WTC11 (cell line): ENCODE data around the gene KRTAP5-3. TPM values are rescaled to one million over a fixed set of nuclear protein-coding genes. Genes with fewer than 3 reads are reported as not detected.

ENCODE experiments used
- ATAC-seq: fragments of 200-7000 bp; cut with Tn5 transposase; 2 replicates; pipeline ENCODE4 v1.10.0; 2021; ENCODE audit warnings: mild to moderate bottlenecking, moderate library complexity
- CTCF ChIA-PET: fragments of 300-600 bp; sonication (Branson Sonifier 250); formaldehyde crosslinking; loops from one replicate; lab custom pipeline; 2021; ENCODE audit warnings: antibody characterized with exemption; lab: Charles Lee
- POLR2A ChIA-PET: fragments of 350-600 bp; sonication (Branson Sonifier 250); formaldehyde crosslinking; loops from one replicate; lab custom pipeline; 2021; ENCODE audit warnings: antibody characterized with exemption; lab: Charles Lee
- DNase-seq: peaks from one replicate; pipeline ENCODE4 v3.0.0; 2021; ENCODE audit warnings: low spot score
- H3K27ac Mint-ChIP-seq: 2 replicates; pipeline ENCODE4 v1.8.0; 2021; ENCODE audit warnings: mixed read lengths
- H3K27me3 Mint-ChIP-seq: 2 replicates; pipeline ENCODE4 v1.8.0; 2021; ENCODE audit warnings: low read depth, mild to moderate bottlenecking, moderate library complexity, mixed read lengths
- H3K36me3 Mint-ChIP-seq: 2 replicates; pipeline ENCODE4 v1.8.0; 2021; ENCODE audit warnings: mixed read lengths
- H3K4me1 Mint-ChIP-seq: 2 replicates; pipeline ENCODE4 v1.8.0; 2022; ENCODE audit warnings: mixed read lengths
- H3K4me3 Mint-ChIP-seq: 2 replicates; pipeline ENCODE4 v1.8.0; 2021; ENCODE audit warnings: mild to moderate bottlenecking, moderate library complexity, mixed read lengths
- H3K9me3 Mint-ChIP-seq: 2 replicates; pipeline ENCODE4 v1.8.0; 2021; ENCODE audit warnings: mixed read lengths
- CREB1 ChIP-seq: sonication (generic); formaldehyde crosslinking; IDR thresholded peaks from 2 replicates; pipeline ENCODE4 v1.8.0; 2023; ENCODE audit warnings: mild to moderate bottlenecking, missing genetic modification reagents
- FOXK1 ChIP-seq: sonication (generic); formaldehyde crosslinking; IDR thresholded peaks from 2 replicates; pipeline ENCODE4 v1.8.0; 2022; ENCODE audit warnings: mild to moderate bottlenecking, moderate library complexity, missing genetic modification reagents
- JAZF1 ChIP-seq: fragments of 250-450 bp; sonication (Bioruptor Pico); IDR thresholded peaks from 2 replicates; pipeline ENCODE4 v1.9.0; 2021; ENCODE audit warnings: moderate library complexity, mild to moderate bottlenecking, inconsistent platforms
- NFE2L1 ChIP-seq: sonication (generic); formaldehyde crosslinking; IDR thresholded peaks from 2 replicates; pipeline ENCODE4 v1.8.1; 2023; ENCODE audit warnings: missing genetic modification reagents
- NFYB ChIP-seq: sonication (generic); formaldehyde crosslinking; conservative IDR thresholded peaks from 2 replicates; pipeline ENCODE4 v1.8.0; 2022; ENCODE audit warnings: low read depth, missing genetic modification reagents
- PREB ChIP-seq: sonication (generic); formaldehyde crosslinking; IDR thresholded peaks from 2 replicates; pipeline ENCODE4 v1.8.1; 2022; ENCODE audit warnings: mild to moderate bottlenecking, missing genetic modification reagents, moderate library complexity, borderline replicate concordance
- RELA ChIP-seq: sonication (generic); formaldehyde crosslinking; IDR thresholded peaks from 2 replicates; pipeline ENCODE4 v1.8.1; 2022; ENCODE audit warnings: missing genetic modification reagents, mild to moderate bottlenecking, borderline replicate concordance
- SMAD3 ChIP-seq: sonication (generic); formaldehyde crosslinking; IDR thresholded peaks from 2 replicates; pipeline ENCODE4 v1.8.0; 2022; ENCODE audit warnings: missing genetic modification reagents, mild to moderate bottlenecking, borderline replicate concordance
- TCF7 ChIP-seq: sonication (generic); formaldehyde crosslinking; IDR thresholded peaks from 2 replicates; pipeline ENCODE4 v1.8.0; 2022; ENCODE audit warnings: mild to moderate bottlenecking, low read depth, missing genetic modification reagents, moderate library complexity
- TEAD1 ChIP-seq: sonication (generic); formaldehyde crosslinking; IDR thresholded peaks from 2 replicates; pipeline ENCODE4 v1.8.0; 2022; ENCODE audit warnings: mild to moderate bottlenecking, missing genetic modification reagents
- TP53 ChIP-seq: sonication (generic); formaldehyde crosslinking; IDR thresholded peaks from 2 replicates; pipeline ENCODE4 v1.8.1; 2023; ENCODE audit warnings: mild to moderate bottlenecking, missing genetic modification reagents
- ZNF121 ChIP-seq: sonication (generic); formaldehyde crosslinking; IDR thresholded peaks from 2 replicates; pipeline ENCODE4 v1.8.0; 2023; ENCODE audit warnings: missing genetic modification reagents
- ZNF219 ChIP-seq: sonication (generic); formaldehyde crosslinking; IDR thresholded peaks from 2 replicates; pipeline ENCODE4 v1.8.0; 2023; ENCODE audit warnings: missing genetic modification reagents, mild to moderate bottlenecking, borderline replicate concordance
- ZNF416 ChIP-seq: fragments of 250-450 bp; sonication (Bioruptor Pico); IDR thresholded peaks from 2 replicates; pipeline ENCODE4 v1.9.0; 2021; ENCODE audit warnings: mild to moderate bottlenecking, inconsistent platforms
- ZNF423 ChIP-seq: fragments of 250-450 bp; sonication (Bioruptor Pico); IDR thresholded peaks from 2 replicates; pipeline ENCODE4 v2.1.2; 2022; ENCODE audit warnings: mild to moderate bottlenecking, moderate library complexity
- total RNA-seq: library from RNA; stranded (reverse); gene quantifications from 3 replicates; pipeline ENCODE4 v1.2.3, GENCODE V29; 2021
- TF ChIP-seq, protein P1 (sequence below): sonication (generic); formaldehyde crosslinking; IDR thresholded peaks from 2 replicates; pipeline ENCODE4 v1.8.0; 2023; ENCODE audit warnings: mild to moderate bottlenecking, missing genetic modification reagents
- TF ChIP-seq, protein P2 (sequence below): fragments of 250-450 bp; sonication (Bioruptor Pico); IDR thresholded peaks from 2 replicates; pipeline ENCODE4 v1.8.0; 2021; ENCODE audit warnings: mild to moderate bottlenecking
- TF ChIP-seq, protein P3 (sequence below): sonication (generic); formaldehyde crosslinking; IDR thresholded peaks from 2 replicates; pipeline ENCODE4 v1.8.0; 2022; ENCODE audit warnings: mild to moderate bottlenecking, missing genetic modification reagents
- TF ChIP-seq, protein P4 (sequence below): sonication (generic); formaldehyde crosslinking; IDR thresholded peaks from 2 replicates; pipeline ENCODE4 v1.8.0; 2022; ENCODE audit warnings: mild to moderate bottlenecking, missing genetic modification reagents
- TF ChIP-seq, protein P5 (sequence below): sonication (generic); formaldehyde crosslinking; IDR thresholded peaks from 2 replicates; pipeline ENCODE4 v1.8.1; 2022; ENCODE audit warnings: missing genetic modification reagents, borderline replicate concordance
- TF ChIP-seq, protein P6 (sequence below): sonication (generic); formaldehyde crosslinking; IDR thresholded peaks from 2 replicates; pipeline ENCODE4 v1.8.0; 2023; ENCODE audit warnings: missing genetic modification reagents, mild to moderate bottlenecking, borderline replicate concordance

KRTAP5-3 gene
- total RNA-seq, 1 experiment from 2014 or later: not detected

- TF ChIP-seq ZNF121 (CRISPR knock-in tag): no peak
- TF ChIP-seq, protein P1, sequence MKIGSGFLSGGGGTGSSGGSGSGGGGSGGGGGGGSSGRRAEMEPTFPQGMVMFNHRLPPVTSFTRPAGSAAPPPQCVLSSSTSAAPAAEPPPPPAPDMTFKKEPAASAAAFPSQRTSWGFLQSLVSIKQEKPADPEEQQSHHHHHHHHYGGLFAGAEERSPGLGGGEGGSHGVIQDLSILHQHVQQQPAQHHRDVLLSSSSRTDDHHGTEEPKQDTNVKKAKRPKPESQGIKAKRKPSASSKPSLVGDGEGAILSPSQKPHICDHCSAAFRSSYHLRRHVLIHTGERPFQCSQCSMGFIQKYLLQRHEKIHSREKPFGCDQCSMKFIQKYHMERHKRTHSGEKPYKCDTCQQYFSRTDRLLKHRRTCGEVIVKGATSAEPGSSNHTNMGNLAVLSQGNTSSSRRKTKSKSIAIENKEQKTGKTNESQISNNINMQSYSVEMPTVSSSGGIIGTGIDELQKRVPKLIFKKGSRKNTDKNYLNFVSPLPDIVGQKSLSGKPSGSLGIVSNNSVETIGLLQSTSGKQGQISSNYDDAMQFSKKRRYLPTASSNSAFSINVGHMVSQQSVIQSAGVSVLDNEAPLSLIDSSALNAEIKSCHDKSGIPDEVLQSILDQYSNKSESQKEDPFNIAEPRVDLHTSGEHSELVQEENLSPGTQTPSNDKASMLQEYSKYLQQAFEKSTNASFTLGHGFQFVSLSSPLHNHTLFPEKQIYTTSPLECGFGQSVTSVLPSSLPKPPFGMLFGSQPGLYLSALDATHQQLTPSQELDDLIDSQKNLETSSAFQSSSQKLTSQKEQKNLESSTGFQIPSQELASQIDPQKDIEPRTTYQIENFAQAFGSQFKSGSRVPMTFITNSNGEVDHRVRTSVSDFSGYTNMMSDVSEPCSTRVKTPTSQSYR (CRISPR knock-in tag): no peak
- TF ChIP-seq PREB (CRISPR knock-in tag): no peak
- TF ChIP-seq CREB1 (CRISPR knock-in tag): no peak
- no peak for TF ChIP-seq SMAD3 (CRISPR knock-in tag)
- TF ChIP-seq FOXK1 (CRISPR knock-in tag): no peak
Measured at GRCh38 chr11:1562469-1563148, 45.7 kb downstream of the KRTAP5-3 start (continued).

DNA sequence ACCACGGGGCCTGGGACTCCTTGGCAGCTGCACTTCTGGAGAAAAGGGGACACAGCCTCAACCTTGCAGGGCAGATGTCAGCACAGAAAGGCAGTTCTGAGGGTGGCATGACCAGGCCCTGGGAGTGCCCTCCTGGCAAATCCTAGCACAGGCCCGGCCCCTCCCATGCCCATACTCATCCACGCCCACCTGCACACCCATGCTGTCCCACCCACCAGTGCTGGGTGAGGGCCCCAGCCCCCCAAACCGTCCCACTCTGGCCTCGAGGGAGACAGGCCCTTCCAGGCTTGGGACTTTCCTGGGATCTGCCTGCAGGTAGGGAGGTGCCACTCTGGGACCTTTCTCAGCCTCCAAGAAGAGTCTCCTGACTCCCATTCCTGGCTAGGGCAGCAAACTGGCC, 46.3 kb downstream of the KRTAP5-3 start:
- Mint-ChIP-seq H3K27me3 (peaks cover 42% of the 10 kb centered on the region), H3K4me3 (no peak overlapping the region), H3K4me1 (peaks cover 14% of the 10 kb centered on the region), H3K9me3 (no peaks in the 10 kb centered on the region), H3K36me3 (no peaks in the 10 kb centered on the region), H3K27ac (no peak overlapping the region)
- TF ChIP-seq ZNF423 (no peak), TEAD1 (CRISPR knock-in tag) (no peak), TP53 (CRISPR knock-in tag) (no peak), NFYB (CRISPR knock-in tag) (no peak), NFE2L1 (no peak), ZNF219 (CRISPR knock-in tag) (no peak), ZNF416 (CRISPR knock-in tag) (no peak), JAZF1 (no peak), RELA (CRISPR knock-in tag) (no peak), TCF7 (CRISPR knock-in tag) (no peak), ZNF121 (CRISPR knock-in tag) (no peak)
- TF ChIP-seq, protein P2, sequence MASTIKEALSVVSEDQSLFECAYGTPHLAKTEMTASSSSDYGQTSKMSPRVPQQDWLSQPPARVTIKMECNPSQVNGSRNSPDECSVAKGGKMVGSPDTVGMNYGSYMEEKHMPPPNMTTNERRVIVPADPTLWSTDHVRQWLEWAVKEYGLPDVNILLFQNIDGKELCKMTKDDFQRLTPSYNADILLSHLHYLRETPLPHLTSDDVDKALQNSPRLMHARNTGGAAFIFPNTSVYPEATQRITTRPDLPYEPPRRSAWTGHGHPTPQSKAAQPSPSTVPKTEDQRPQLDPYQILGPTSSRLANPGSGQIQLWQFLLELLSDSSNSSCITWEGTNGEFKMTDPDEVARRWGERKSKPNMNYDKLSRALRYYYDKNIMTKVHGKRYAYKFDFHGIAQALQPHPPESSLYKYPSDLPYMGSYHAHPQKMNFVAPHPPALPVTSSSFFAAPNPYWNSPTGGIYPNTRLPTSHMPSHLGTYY (CRISPR knock-in tag): no peak
- TF ChIP-seq, protein P3, sequence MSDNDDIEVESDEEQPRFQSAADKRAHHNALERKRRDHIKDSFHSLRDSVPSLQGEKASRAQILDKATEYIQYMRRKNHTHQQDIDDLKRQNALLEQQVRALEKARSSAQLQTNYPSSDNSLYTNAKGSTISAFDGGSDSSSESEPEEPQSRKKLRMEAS (CRISPR knock-in tag): no peak
- TF ChIP-seq, protein P4, sequence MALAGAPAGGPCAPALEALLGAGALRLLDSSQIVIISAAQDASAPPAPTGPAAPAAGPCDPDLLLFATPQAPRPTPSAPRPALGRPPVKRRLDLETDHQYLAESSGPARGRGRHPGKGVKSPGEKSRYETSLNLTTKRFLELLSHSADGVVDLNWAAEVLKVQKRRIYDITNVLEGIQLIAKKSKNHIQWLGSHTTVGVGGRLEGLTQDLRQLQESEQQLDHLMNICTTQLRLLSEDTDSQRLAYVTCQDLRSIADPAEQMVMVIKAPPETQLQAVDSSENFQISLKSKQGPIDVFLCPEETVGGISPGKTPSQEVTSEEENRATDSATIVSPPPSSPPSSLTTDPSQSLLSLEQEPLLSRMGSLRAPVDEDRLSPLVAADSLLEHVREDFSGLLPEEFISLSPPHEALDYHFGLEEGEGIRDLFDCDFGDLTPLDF (CRISPR knock-in tag): no peak
- TF ChIP-seq, protein P5, sequence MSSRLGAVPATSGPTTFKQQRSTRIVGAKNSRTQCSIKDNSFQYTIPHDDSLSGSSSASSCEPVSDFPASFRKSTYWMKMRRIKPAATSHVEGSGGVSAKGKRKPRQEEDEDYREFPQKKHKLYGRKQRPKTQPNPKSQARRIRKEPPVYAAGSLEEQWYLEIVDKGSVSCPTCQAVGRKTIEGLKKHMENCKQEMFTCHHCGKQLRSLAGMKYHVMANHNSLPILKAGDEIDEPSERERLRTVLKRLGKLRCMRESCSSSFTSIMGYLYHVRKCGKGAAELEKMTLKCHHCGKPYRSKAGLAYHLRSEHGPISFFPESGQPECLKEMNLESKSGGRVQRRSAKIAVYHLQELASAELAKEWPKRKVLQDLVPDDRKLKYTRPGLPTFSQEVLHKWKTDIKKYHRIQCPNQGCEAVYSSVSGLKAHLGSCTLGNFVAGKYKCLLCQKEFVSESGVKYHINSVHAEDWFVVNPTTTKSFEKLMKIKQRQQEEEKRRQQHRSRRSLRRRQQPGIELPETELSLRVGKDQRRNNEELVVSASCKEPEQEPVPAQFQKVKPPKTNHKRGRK (CRISPR knock-in tag): no peak
- TF ChIP-seq, protein P6, sequence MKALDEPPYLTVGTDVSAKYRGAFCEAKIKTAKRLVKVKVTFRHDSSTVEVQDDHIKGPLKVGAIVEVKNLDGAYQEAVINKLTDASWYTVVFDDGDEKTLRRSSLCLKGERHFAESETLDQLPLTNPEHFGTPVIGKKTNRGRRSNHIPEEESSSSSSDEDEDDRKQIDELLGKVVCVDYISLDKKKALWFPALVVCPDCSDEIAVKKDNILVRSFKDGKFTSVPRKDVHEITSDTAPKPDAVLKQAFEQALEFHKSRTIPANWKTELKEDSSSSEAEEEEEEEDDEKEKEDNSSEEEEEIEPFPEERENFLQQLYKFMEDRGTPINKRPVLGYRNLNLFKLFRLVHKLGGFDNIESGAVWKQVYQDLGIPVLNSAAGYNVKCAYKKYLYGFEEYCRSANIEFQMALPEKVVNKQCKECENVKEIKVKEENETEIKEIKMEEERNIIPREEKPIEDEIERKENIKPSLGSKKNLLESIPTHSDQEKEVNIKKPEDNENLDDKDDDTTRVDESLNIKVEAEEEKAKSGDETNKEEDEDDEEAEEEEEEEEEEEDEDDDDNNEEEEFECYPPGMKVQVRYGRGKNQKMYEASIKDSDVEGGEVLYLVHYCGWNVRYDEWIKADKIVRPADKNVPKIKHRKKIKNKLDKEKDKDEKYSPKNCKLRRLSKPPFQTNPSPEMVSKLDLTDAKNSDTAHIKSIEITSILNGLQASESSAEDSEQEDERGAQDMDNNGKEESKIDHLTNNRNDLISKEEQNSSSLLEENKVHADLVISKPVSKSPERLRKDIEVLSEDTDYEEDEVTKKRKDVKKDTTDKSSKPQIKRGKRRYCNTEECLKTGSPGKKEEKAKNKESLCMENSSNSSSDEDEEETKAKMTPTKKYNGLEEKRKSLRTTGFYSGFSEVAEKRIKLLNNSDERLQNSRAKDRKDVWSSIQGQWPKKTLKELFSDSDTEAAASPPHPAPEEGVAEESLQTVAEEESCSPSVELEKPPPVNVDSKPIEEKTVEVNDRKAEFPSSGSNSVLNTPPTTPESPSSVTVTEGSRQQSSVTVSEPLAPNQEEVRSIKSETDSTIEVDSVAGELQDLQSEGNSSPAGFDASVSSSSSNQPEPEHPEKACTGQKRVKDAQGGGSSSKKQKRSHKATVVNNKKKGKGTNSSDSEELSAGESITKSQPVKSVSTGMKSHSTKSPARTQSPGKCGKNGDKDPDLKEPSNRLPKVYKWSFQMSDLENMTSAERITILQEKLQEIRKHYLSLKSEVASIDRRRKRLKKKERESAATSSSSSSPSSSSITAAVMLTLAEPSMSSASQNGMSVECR: no peak
- no peak for DNase-seq
- POLR2A ChIA-PET: no interaction called here
- ATAC-seq: no peak
- CTCF ChIA-PET: interaction anchor here (5.3 kb wide), 1 partner anchor 16 kb away, joined by 72 read pairs; no protein-coding TSS in a partner anchor
